HepG2 (cell line): ENCODE measurements around the gene ELF1. TPM values are rescaled to one million over a fixed set of nuclear protein-coding genes. Genes with fewer than 3 reads are reported as not detected.
A peak's percentile ranks its signal among the peaks of the same experiment; 100 is the strongest.

Experiments used
- CREM ChIP-seq, 2 experiments: sonication (generic) in 1 of 2; formaldehyde crosslinking in 1 of 2; IDR thresholded peaks; 2 replicates each; pipeline versions ENCODE4 v1.4.0 to v1.6.1; 2016 to 2020; ENCODE audit warnings: antibody characterized with exemption in 1 of 2, mild to moderate bottlenecking in 1 of 2, missing genetic modification reagents in 1 of 2
- EHMT2 ChIP-seq: fragments of 200-600 bp; sonication (generic); IDR thresholded peaks from 2 replicates; pipeline ENCODE4 v1.7.0; 2017; ENCODE audit warnings: antibody characterized with exemption, low read depth, low read length, borderline replicate concordance
- ERF ChIP-seq: IDR thresholded peaks from 2 replicates; pipeline ENCODE4 v1.6.1; 2018; ENCODE audit warnings: missing biosample characterization, missing genetic modification reagents
- FOXA1 ChIP-seq, 2 experiments: fragments of 450-650 bp in 1 of 2; sonication (generic) in 1 of 2; formaldehyde crosslinking in 1 of 2; IDR thresholded peaks; 2 replicates each; pipeline versions ENCODE4 v1.4.0 to v1.6.1; 2016 to 2020; ENCODE audit warnings: missing genetic modification reagents in 1 of 2
- LCORL ChIP-seq, 2 experiments: fragments of 450-650 bp in 1 of 2; sonication (generic) in 1 of 2; formaldehyde crosslinking in 1 of 2; IDR thresholded peaks; 2 replicates each; pipeline versions ENCODE4 v1.5.0 to v1.6.1; 2017 to 2020; ENCODE audit warnings: antibody characterized with exemption in 1 of 2, missing genetic modification reagents in 1 of 2
- MAFF ChIP-seq: IDR thresholded peaks from 2 replicates; pipeline ENCODE4 v1.6.1; 2011; ENCODE audit warnings: low read depth, low read length, improper control_type of control experiment
- RAD51 ChIP-seq: fragments of 450-650 bp; IDR thresholded peaks from 2 replicates; pipeline ENCODE4 v1.6.1; 2016; ENCODE audit warnings: borderline replicate concordance
- RFXAP ChIP-seq: sonication (generic); formaldehyde crosslinking; IDR thresholded peaks from 2 replicates; pipeline ENCODE4 v1.4.0; 2020; ENCODE audit warnings: missing genetic modification reagents, borderline replicate concordance
- SNAPC5 ChIP-seq: sonication (generic); formaldehyde crosslinking; IDR thresholded peaks from 2 replicates; pipeline ENCODE4 v1.8.1; 2023; ENCODE audit warnings: mild to moderate bottlenecking, missing genetic modification reagents, borderline replicate concordance
- TEAD3 ChIP-seq: optimal IDR thresholded peaks from 2 replicates; pipeline ENCODE3; 2016; ENCODE audit warnings: borderline replicate concordance
- ZBTB37 ChIP-seq: sonication (generic); formaldehyde crosslinking; IDR thresholded peaks from 2 replicates; pipeline ENCODE4 v1.4.0; 2020; ENCODE audit warnings: mild to moderate bottlenecking, missing genetic modification reagents
- ZBTB38 ChIP-seq: sonication (generic); formaldehyde crosslinking; IDR thresholded peaks from 2 replicates; pipeline ENCODE4 v1.5.1; 2020; ENCODE audit warnings: mild to moderate bottlenecking, missing genetic modification reagents
- ZNF207 ChIP-seq: fragments of 450-650 bp; IDR thresholded peaks from 2 replicates; pipeline ENCODE4 v1.6.1; 2016; ENCODE audit warnings: antibody characterized with exemption, borderline replicate concordance
- ZNF234 ChIP-seq: sonication (generic); formaldehyde crosslinking; conservative IDR thresholded peaks from 2 replicates; pipeline ENCODE4 v1.5.1; 2020; ENCODE audit warnings: mild to moderate bottlenecking, missing genetic modification reagents
- ZNF276 ChIP-seq: sonication (generic); formaldehyde crosslinking; IDR thresholded peaks from 2 replicates; pipeline ENCODE4 v1.4.0; 2020; ENCODE audit warnings: mild to moderate bottlenecking, low read depth, missing genetic modification reagents
- ZNF326 ChIP-seq: sonication (generic); formaldehyde crosslinking; IDR thresholded peaks from 2 replicates; pipeline ENCODE4 v1.4.0; 2020; ENCODE audit warnings: missing genetic modification reagents, borderline replicate concordance
- ZNF605 ChIP-seq: sonication (generic); formaldehyde crosslinking; IDR thresholded peaks from 2 replicates; pipeline ENCODE4 v1.8.0; 2022; ENCODE audit warnings: mild to moderate bottlenecking, missing genetic modification reagents
- ZNF691 ChIP-seq: sonication (generic); formaldehyde crosslinking; IDR thresholded peaks from 2 replicates; pipeline ENCODE4 v1.4.0; 2020; ENCODE audit warnings: missing genetic modification reagents, low read depth, mild to moderate bottlenecking, borderline replicate concordance
- ZNF710 ChIP-seq: sonication (generic); formaldehyde crosslinking; IDR thresholded peaks from 2 replicates; pipeline ENCODE4 v1.5.0; 2020; ENCODE audit warnings: mild to moderate bottlenecking, missing genetic modification reagents, borderline replicate concordance
- ZNF777 ChIP-seq: sonication (generic); formaldehyde crosslinking; IDR thresholded peaks from 2 replicates; pipeline ENCODE4 v1.4.0; 2020; ENCODE audit warnings: missing genetic modification reagents
- polyA plus RNA-seq, 8 experiments: library from polyadenylated mRNA; depleted of rRNA in 3 of 8; stranded (reverse) in 7 of 8; unstranded in 1 of 8; fragments of >200 nt; fragmentation: Illumina TruSeq in 4 of 8; extraction: Trizol in 4 of 8; gene quantifications; 2 replicates each; pipeline versions ENCODE4 v1.2.1 to v1.2.3, GENCODE V29; 2011 to 2016; ENCODE audit warnings: low read depth in 4 of 8, missing spikeins in 1 of 8, mixed read lengths in 1 of 8; ENCODE audit not compliant: insufficient read depth in 1 of 8
- total RNA-seq, 5 experiments: library from RNA; depleted of rRNA; stranded (reverse); fragments of >200 nt; fragmentation: Illumina TruSeq; extraction: Trizol; gene quantifications; 2 replicates each; pipeline ENCODE4 v1.2.3, GENCODE V29; 2016; ENCODE audit warnings: low read depth in 1 of 5
- TF ChIP-seq, protein P1 (sequence below), 2 experiments: fragments of 450-650 bp in 1 of 2; sonication (generic) in 1 of 2; formaldehyde crosslinking; IDR thresholded peaks; 2 replicates each; pipeline versions ENCODE4 v1.5.0 to v1.8.0; 2020 to 2022; ENCODE audit warnings: mild to moderate bottlenecking in 1 of 2, missing genetic modification reagents in 1 of 2

Gene ELF1
- total and polyA plus RNA-seq, 2 of the 13 experiments (the other 11 are each of a cell fraction or from before 2014, with no cell fraction given) = 24.6 to 71.5 TPM

GRCh38 chr13:40895227-40896184, 123.6 kb downstream of the ELF1 start (continued):
- no peak for TF ChIP-seq MAFF
- no peak for TF ChIP-seq ZBTB37 (CRISPR knock-in tag)
- no peak; the same call in 1 of the 2 replicates for TF ChIP-seq EHMT2
- TF ChIP-seq SNAPC5 (CRISPR knock-in tag) = no peak
- TF ChIP-seq RFXAP (CRISPR knock-in tag) = no peak
- peak; percentile 49 for TF ChIP-seq TEAD3 (CRISPR knock-in tag)
- TF ChIP-seq, protein P1, sequence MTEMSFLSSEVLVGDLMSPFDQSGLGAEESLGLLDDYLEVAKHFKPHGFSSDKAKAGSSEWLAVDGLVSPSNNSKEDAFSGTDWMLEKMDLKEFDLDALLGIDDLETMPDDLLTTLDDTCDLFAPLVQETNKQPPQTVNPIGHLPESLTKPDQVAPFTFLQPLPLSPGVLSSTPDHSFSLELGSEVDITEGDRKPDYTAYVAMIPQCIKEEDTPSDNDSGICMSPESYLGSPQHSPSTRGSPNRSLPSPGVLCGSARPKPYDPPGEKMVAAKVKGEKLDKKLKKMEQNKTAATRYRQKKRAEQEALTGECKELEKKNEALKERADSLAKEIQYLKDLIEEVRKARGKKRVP (CRISPR knock-in tag; IDR thresholded peaks at IDR 0.05) = no peak
- TF ChIP-seq ZNF326 = no peak
- TF ChIP-seq LCORL (IDR thresholded peaks at IDR 0.05) = no peak
- no peak for TF ChIP-seq LCORL (CRISPR knock-in tag; IDR thresholded peaks at IDR 0.05)
- TF ChIP-seq ZNF691 (CRISPR knock-in tag) = no peak
- TF ChIP-seq ZNF605 = no peak
- TF ChIP-seq FOXA1 (IDR thresholded peaks at IDR 0.05) = no peak
- peak; percentile 59 for TF ChIP-seq FOXA1 (CRISPR knock-in tag; IDR thresholded peaks at IDR 0.05)
- TF ChIP-seq ERF (CRISPR knock-in tag) = 0 out of 2 replicates have a peak, but pooled peaks have one; percentile 20
- peak; percentile 53 for TF ChIP-seq CREM (IDR thresholded peaks at IDR 0.05)
- TF ChIP-seq CREM (CRISPR knock-in tag; IDR thresholded peaks at IDR 0.05) = no peak
- TF ChIP-seq RAD51 = no peak
- no peak for TF ChIP-seq ZNF234 (CRISPR knock-in tag)
- no peak for TF ChIP-seq ZBTB38 (CRISPR knock-in tag)
- TF ChIP-seq ZNF777 (CRISPR knock-in tag) = no peak
- no peak for TF ChIP-seq ZNF710 (CRISPR knock-in tag)
- TF ChIP-seq ZNF207 = no peak
- TF ChIP-seq ZNF276 (CRISPR knock-in tag) = no peak
